ENCODE data around the gene ADGRV1.
"Not testable (repeated sequence)": the region's sequence is repeated elsewhere in the genome, so short reads cannot be mapped to it uniquely, and the experiment has no call there.

DNA sequence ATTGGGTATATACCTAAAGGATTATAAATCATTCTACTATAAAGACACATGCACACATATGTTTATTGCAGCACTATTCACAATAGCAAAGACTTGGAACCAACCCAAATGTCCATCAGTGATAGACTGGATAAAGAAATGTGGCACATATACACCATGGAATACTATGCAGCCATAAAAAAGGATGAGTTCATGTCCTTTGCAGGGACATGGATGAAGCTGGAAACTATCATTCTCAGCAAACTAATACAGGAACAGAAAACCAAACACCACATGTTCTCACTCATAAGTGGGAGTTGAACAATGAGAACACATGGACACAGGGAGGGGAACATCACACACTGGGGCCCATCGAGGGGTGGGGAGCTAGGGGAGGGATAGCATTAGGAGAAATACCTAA lies 482.5 kb downstream of the ADGRV1 start:
- TF ChIP-seq EZH2 (IDR thresholded peaks at IDR 0.05); POLR2AphosphoS5 (IDR thresholded peaks at IDR 0.05; ENCODE audit: borderline replicate concordance, low read depth, low read length): not testable (repeated sequence)

Measured in SK-N-MC (cell line).